ENCODE measurements around the gene MGARP. TPM values are rescaled to one million over a fixed set of nuclear protein-coding genes. Genes with fewer than 3 reads are reported as not detected.

The MGARP gene
- total and polyA plus RNA-seq, 9 of the 15 experiments (the other 6 are each of a cell fraction or from before 2014, with no cell fraction given) = 0.11 to 0.45 (median 0.23) TPM; not detected in 4

DNA sequence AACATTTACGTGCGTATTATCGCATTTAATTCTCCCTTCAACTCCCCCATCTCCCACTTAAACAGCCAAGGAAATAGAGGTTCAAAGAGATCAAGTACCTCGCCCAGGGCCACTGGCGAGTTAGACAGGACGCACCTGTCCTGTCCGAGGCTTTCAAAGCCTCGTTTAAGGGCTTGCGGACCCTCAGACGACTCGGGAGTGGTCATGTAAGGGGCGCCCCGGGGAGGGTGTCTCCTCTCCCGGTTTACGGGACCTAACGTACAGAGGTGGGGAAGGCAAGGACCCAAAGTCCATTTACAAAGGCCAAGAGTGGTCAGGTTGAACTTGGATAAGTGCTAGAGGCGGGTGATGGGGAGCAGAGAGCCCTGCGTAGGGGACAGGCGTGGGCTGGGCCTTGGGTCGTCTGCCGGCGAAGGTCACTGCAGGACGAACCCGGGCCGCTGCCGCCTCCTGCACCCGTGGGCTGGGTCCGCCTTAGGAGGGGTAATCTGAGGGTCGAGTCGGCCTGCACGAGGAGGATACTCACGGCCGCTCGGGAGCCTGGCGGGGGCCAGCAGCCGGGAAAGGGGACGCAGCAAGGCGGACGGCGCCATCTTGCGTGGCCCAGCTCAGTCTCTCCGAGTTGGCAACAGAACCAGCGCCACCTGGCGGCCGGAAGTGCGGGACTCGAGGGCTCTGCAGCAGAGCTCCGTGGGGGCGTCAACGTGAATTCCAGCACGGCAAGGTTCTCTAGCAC is 15.3 kb upstream of the MGARP start (continued):
- TF ChIP-seq, protein P1, sequence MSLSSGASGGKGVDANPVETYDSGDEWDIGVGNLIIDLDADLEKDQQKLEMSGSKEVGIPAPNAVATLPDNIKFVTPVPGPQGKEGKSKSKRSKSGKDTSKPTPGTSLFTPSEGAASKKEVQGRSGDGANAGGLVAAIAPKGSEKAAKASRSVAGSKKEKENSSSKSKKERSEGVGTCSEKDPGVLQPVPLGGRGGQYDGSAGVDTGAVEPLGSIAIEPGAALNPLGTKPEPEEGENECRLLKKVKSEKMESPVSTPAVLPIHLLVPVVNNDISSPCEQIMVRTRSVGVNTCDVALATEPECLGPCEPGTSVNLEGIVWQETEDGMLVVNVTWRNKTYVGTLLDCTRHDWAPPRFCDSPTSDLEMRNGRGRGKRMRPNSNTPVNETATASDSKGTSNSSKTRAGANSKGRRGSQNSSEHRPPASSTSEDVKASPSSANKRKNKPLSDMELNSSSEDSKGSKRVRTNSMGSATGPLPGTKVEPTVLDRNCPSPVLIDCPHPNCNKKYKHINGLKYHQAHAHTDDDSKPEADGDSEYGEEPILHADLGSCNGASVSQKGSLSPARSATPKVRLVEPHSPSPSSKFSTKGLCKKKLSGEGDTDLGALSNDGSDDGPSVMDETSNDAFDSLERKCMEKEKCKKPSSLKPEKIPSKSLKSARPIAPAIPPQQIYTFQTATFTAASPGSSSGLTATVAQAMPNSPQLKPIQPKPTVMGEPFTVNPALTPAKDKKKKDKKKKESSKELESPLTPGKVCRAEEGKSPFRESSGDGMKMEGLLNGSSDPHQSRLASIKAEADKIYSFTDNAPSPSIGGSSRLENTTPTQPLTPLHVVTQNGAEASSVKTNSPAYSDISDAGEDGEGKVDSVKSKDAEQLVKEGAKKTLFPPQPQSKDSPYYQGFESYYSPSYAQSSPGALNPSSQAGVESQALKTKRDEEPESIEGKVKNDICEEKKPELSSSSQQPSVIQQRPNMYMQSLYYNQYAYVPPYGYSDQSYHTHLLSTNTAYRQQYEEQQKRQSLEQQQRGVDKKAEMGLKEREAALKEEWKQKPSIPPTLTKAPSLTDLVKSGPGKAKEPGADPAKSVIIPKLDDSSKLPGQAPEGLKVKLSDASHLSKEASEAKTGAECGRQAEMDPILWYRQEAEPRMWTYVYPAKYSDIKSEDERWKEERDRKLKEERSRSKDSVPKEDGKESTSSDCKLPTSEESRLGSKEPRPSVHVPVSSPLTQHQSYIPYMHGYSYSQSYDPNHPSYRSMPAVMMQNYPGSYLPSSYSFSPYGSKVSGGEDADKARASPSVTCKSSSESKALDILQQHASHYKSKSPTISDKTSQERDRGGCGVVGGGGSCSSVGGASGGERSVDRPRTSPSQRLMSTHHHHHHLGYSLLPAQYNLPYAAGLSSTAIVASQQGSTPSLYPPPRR (CRISPR knock-in tag; IDR thresholded peaks at IDR 0.05; ENCODE audit: borderline replicate concordance) = no peak
- TF ChIP-seq, protein P2, sequence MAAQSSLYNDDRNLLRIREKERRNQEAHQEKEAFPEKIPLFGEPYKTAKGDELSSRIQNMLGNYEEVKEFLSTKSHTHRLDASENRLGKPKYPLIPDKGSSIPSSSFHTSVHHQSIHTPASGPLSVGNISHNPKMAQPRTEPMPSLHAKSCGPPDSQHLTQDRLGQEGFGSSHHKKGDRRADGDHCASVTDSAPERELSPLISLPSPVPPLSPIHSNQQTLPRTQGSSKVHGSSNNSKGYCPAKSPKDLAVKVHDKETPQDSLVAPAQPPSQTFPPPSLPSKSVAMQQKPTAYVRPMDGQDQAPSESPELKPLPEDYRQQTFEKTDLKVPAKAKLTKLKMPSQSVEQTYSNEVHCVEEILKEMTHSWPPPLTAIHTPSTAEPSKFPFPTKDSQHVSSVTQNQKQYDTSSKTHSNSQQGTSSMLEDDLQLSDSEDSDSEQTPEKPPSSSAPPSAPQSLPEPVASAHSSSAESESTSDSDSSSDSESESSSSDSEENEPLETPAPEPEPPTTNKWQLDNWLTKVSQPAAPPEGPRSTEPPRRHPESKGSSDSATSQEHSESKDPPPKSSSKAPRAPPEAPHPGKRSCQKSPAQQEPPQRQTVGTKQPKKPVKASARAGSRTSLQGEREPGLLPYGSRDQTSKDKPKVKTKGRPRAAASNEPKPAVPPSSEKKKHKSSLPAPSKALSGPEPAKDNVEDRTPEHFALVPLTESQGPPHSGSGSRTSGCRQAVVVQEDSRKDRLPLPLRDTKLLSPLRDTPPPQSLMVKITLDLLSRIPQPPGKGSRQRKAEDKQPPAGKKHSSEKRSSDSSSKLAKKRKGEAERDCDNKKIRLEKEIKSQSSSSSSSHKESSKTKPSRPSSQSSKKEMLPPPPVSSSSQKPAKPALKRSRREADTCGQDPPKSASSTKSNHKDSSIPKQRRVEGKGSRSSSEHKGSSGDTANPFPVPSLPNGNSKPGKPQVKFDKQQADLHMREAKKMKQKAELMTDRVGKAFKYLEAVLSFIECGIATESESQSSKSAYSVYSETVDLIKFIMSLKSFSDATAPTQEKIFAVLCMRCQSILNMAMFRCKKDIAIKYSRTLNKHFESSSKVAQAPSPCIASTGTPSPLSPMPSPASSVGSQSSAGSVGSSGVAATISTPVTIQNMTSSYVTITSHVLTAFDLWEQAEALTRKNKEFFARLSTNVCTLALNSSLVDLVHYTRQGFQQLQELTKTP (IDR thresholded peaks at IDR 0.05; ENCODE audit: low read depth in 1 of 2, partially characterized antibody in 2 of 2) = no peak
- TF ChIP-seq ZNF175 (CRISPR knock-in tag; IDR thresholded peaks at IDR 0.05; ENCODE audit: low read depth) = 0 out of 2 replicates have a peak, but pooled peaks have one; percentile 46
- TF ChIP-seq SMAD1 (IDR thresholded peaks at IDR 0.05; ENCODE audit: low read depth, low read length, partially characterized antibody) = peak; percentile 42
- TF ChIP-seq, protein P3, sequence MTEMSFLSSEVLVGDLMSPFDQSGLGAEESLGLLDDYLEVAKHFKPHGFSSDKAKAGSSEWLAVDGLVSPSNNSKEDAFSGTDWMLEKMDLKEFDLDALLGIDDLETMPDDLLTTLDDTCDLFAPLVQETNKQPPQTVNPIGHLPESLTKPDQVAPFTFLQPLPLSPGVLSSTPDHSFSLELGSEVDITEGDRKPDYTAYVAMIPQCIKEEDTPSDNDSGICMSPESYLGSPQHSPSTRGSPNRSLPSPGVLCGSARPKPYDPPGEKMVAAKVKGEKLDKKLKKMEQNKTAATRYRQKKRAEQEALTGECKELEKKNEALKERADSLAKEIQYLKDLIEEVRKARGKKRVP (CRISPR knock-in tag; IDR thresholded peaks at IDR 0.05) = no peak; the same call in 1 of the 2 replicates
- TF ChIP-seq SAFB2 (IDR thresholded peaks at IDR 0.05; ENCODE audit: borderline replicate concordance, low read depth, low read length, severe bottlenecking) = no peak
- no peak for TF ChIP-seq DACH1 (IDR thresholded peaks at IDR 0.05; ENCODE audit: partially characterized antibody)
- no peak for TF ChIP-seq PYGO2 (tag; IDR thresholded peaks at IDR 0.05)
- TF ChIP-seq MCM3 (IDR thresholded peaks at IDR 0.05) = no peak
- TF ChIP-seq MTA3 (IDR thresholded peaks at IDR 0.05; ENCODE audit: borderline replicate concordance) = peak; percentile 78; the same call in 1 of the 2 replicates
- no peak for TF ChIP-seq NR4A1 (CRISPR knock-in tag; IDR thresholded peaks at IDR 0.05)
- TF ChIP-seq NR4A1 (tag; IDR thresholded peaks at IDR 0.05) = peak; percentile 36; the same call in 1 of the 2 replicates
- TF ChIP-seq MED1 (CRISPR knock-in tag; IDR thresholded peaks at IDR 0.05; ENCODE audit: borderline replicate concordance) = no peak
- no peak for TF ChIP-seq MIER1 (IDR thresholded peaks at IDR 0.05; ENCODE audit: low read depth)
- no peak for TF ChIP-seq MTF1 (CRISPR knock-in tag; IDR thresholded peaks at IDR 0.05; ENCODE audit: borderline replicate concordance)
- peak; percentile 98 for TF ChIP-seq POLR2G (IDR thresholded peaks at IDR 0.05; ENCODE audit: low read depth, low read length)
- peak; percentile 94 for TF ChIP-seq NFRKB (IDR thresholded peaks at IDR 0.05; ENCODE audit: low read depth)
- no peak for TF ChIP-seq PPARD (CRISPR knock-in tag; IDR thresholded peaks at IDR 0.05)
- TF ChIP-seq ZEB2 (IDR thresholded peaks at IDR 0.05) = no peak

Measured in K562 (cell line).